WTC11 (cell line): ENCODE measurements around the gene PLPP7.

Experiments used
- CBFB ChIP-seq: sonication (generic); formaldehyde crosslinking; IDR thresholded peaks from 2 replicates; pipeline ENCODE4 v1.8.1; 2022; ENCODE audit warnings: mild to moderate bottlenecking, low read depth, missing genetic modification reagents
- CTCF ChIP-seq: fragments of 200-600 bp; IDR thresholded peaks from 2 replicates; pipeline ENCODE4 v1.8.0; 2022; ENCODE audit warnings: antibody characterized with exemption
- GABPB1 ChIP-seq: sonication (generic); formaldehyde crosslinking; IDR thresholded peaks from 2 replicates; pipeline ENCODE4 v1.8.1; 2023; ENCODE audit warnings: mild to moderate bottlenecking, missing genetic modification reagents
- MYBL2 ChIP-seq: sonication (generic); formaldehyde crosslinking; IDR thresholded peaks from 2 replicates; pipeline ENCODE4 v1.8.1; 2023; ENCODE audit warnings: mild to moderate bottlenecking, moderate library complexity, missing genetic modification reagents
- SP1 ChIP-seq: sonication (generic); formaldehyde crosslinking; conservative IDR thresholded peaks from 2 replicates; pipeline ENCODE4 v1.8.1; 2022; ENCODE audit warnings: missing genetic modification reagents
- USF2 ChIP-seq: sonication (generic); formaldehyde crosslinking; IDR thresholded peaks from 2 replicates; pipeline ENCODE4 v1.8.1; 2023; ENCODE audit warnings: mild to moderate bottlenecking, missing genetic modification reagents, moderate library complexity
- ZNF512 ChIP-seq: sonication (generic); formaldehyde crosslinking; IDR thresholded peaks from 2 replicates; pipeline ENCODE4 v1.8.1; 2022; ENCODE audit warnings: missing genetic modification reagents, borderline replicate concordance
- TF ChIP-seq, protein P1 (sequence below): fragments of 250-450 bp; sonication (Bioruptor Pico); IDR thresholded peaks from 2 replicates; pipeline ENCODE4 v1.8.0; 2021; ENCODE audit warnings: mild to moderate bottlenecking
- TF ChIP-seq, protein P2 (sequence below): sonication (generic); formaldehyde crosslinking; IDR thresholded peaks from 2 replicates; pipeline ENCODE4 v1.8.0; 2023; ENCODE audit warnings: missing genetic modification reagents

GRCh38 chr9:131260751-131261452, 28.6 kb upstream of the PLPP7 start:
- TF ChIP-seq, protein P1, sequence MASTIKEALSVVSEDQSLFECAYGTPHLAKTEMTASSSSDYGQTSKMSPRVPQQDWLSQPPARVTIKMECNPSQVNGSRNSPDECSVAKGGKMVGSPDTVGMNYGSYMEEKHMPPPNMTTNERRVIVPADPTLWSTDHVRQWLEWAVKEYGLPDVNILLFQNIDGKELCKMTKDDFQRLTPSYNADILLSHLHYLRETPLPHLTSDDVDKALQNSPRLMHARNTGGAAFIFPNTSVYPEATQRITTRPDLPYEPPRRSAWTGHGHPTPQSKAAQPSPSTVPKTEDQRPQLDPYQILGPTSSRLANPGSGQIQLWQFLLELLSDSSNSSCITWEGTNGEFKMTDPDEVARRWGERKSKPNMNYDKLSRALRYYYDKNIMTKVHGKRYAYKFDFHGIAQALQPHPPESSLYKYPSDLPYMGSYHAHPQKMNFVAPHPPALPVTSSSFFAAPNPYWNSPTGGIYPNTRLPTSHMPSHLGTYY = no peak
- TF ChIP-seq, protein P2, sequence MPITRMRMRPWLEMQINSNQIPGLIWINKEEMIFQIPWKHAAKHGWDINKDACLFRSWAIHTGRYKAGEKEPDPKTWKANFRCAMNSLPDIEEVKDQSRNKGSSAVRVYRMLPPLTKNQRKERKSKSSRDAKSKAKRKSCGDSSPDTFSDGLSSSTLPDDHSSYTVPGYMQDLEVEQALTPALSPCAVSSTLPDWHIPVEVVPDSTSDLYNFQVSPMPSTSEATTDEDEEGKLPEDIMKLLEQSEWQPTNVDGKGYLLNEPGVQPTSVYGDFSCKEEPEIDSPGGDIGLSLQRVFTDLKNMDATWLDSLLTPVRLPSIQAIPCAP (CRISPR knock-in tag) = no peak
- TF ChIP-seq USF2 (no peak), CTCF (no peak), SP1 (CRISPR knock-in tag) (no peak), GABPB1 (CRISPR knock-in tag) (no peak), MYBL2 (CRISPR knock-in tag) (no peak), CBFB (CRISPR knock-in tag) (no peak), ZNF512 (CRISPR knock-in tag) (no peak)
